Epithelial cell of esophagus (primary cell): Measurements from ENCODE around the gene LUC7L2.
A peak's percentile ranks its signal among the peaks of the same experiment; 100 is the strongest.
"Not testable (repeated sequence)": the region's sequence is repeated elsewhere in the genome, so short reads cannot be mapped to it uniquely, and the experiment has no call there.

Source experiments
- DNase-seq: peaks from one replicate; pipeline ENCODE4 v3.0.0; 2010; ENCODE audit warnings: low read depth
- H3K4me3 ChIP-seq: 2 replicates; pipeline ENCODE4 v1.5.1; 2011; ENCODE audit warnings: mild to moderate bottlenecking, low read length, control low read depth
- CTCF ChIP-seq: IDR thresholded peaks from 2 replicates; pipeline ENCODE4 v1.5.1; 2011; ENCODE audit warnings: low read depth, mild to moderate bottlenecking, low read length, control low read depth, inconsistent platforms; ENCODE audit not compliant: insufficient read depth; ENCODE audit errors: missing control alignments

Gene LUC7L2

GRCh38 chr7:139422126-139422525, 62.4 kb downstream of the LUC7L2 start:
- no peak for DNase-seq
- H3K4me3 ChIP-seq: no peak overlapping the region
- no peak for TF ChIP-seq CTCF

- TF ChIP-seq CTCF: no peak
- no peak for DNase-seq
- no peak overlapping the region for H3K4me3 ChIP-seq
Measured at GRCh38 chr7:139423091-139423490, 63.4 kb downstream of the LUC7L2 start.

- no peak for TF ChIP-seq CTCF
- no peak for DNase-seq
- H3K4me3 ChIP-seq: no peak overlapping the region
Measured at GRCh38 chr7:139424004-139424403, 64.3 kb downstream of the LUC7L2 start.

GRCh38 chr7:139425701-139426100, 66.0 kb downstream of the LUC7L2 start:
- not testable (repeated sequence) for DNase-seq, H3K4me3 ChIP-seq

GRCh38 chr7:139426258-139427028, 66.7 kb downstream of the LUC7L2 start:
- TF ChIP-seq CTCF: no peak
- DNase-seq: peak; percentile 65

GRCh38 chr7:139427029-139427420, 67.3 kb downstream of the LUC7L2 start:
- DNase-seq: no peak
- no peak overlapping the region for H3K4me3 ChIP-seq
- TF ChIP-seq CTCF: no peak

More at GRCh38 chr7:139426258-139427028, 66.7 kb downstream of the LUC7L2 start:
- no peak overlapping the region for H3K4me3 ChIP-seq

- H3K4me3 ChIP-seq: no peak overlapping the region
- DNase-seq: peak; percentile 62
- TF ChIP-seq CTCF: no peak
Measured at GRCh38 chr7:139427788-139428187, 68.1 kb downstream of the LUC7L2 start.

- not testable (repeated sequence) for H3K4me3 ChIP-seq, DNase-seq
Measured at GRCh38 chr7:139429735-139430134, 70.0 kb downstream of the LUC7L2 start.
